ENCODE data around the gene TOMM34.
A peak's percentile ranks its signal among the peaks of the same experiment; 100 is the strongest.

DNA sequence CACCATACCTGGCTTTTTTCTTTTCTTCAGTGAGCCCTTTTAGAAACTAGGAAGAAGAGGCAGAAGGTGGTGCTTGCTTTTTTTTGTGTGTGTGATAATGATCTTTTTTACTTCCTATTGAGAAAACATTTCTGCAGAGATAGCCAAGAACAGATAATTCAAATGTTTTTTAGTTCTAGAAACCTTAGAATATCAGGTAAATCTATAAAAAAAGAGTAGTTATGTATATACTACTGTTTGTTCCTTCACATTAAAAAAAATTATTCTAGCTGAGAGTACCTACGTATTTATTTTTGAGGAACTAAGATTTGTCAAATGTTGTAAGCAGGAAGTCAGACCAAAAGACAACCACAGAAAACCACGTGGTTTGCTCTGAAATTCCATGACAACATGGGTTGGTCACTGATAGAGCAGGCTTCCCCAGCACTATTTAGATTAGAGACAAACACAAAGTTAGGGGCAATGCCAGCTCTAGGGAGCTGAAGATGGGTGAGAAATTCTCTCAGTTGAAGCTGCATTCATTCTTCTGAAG lies 19.0 kb upstream of the TOMM34 start:
- TF ChIP-seq CTCF (IDR thresholded peaks at IDR 0.05; ENCODE audit: low read depth, low read length) (no peak), POLR2A (IDR thresholded peaks at IDR 0.05; ENCODE audit: extremely low read depth, insufficient read length) (no peak), MAX (IDR thresholded peaks at IDR 0.05; ENCODE audit: low read depth, low read length) (peak; percentile 100)
